ENCODE data around the gene ACAA1. TPM values are rescaled to one million over a fixed set of nuclear protein-coding genes. Genes with fewer than 3 reads are reported as not detected.

ACAA1 gene
- total RNA-seq, 1 donor from 2014 or later: 54.2 TPM

- no peak overlapping the region for H3K4me3 ChIP-seq (ENCODE audit: low read depth, low read length)
- no peaks in the 10 kb centered on the region for H3K27me3 ChIP-seq (ENCODE audit: control insufficient read depth, insufficient read depth, low read length)
- H3K36me3 ChIP-seq (ENCODE audit: control insufficient read depth, insufficient read depth, low read length): peaks cover 43% of the 10 kb centered on the region
- DNase-seq (ENCODE audit: low read depth) (no peak), FAIRE-seq (no peak)
- TF ChIP-seq CTCF (IDR thresholded peaks at IDR 0.05; ENCODE audit: insufficient read depth, low read length, severe bottlenecking): no peak
These were observed 6.3 kb downstream of the ACAA1 start for GRCh38 chr3:38130631-38131065.

- DNase-seq (ENCODE audit: low read depth) (no peak), FAIRE-seq (no peak)
- TF ChIP-seq CTCF (IDR thresholded peaks at IDR 0.05; ENCODE audit: insufficient read depth, low read length, severe bottlenecking): no peak
- Histone ChIP-seq H3K4me3 (ENCODE audit: low read depth, low read length) (no peak overlapping the region), H3K36me3 (ENCODE audit: control insufficient read depth, insufficient read depth, low read length) (peaks cover 46% of the 10 kb centered on the region), H3K27me3 (ENCODE audit: control insufficient read depth, insufficient read depth, low read length) (no peaks in the 10 kb centered on the region)
These were observed 7.9 kb downstream of the ACAA1 start for GRCh38 chr3:38129058-38129457.

- Histone ChIP-seq H3K4me3 (ENCODE audit: low read depth, low read length) (no peak overlapping the region), H3K36me3 (ENCODE audit: control insufficient read depth, insufficient read depth, low read length) (peaks cover 46% of the 10 kb centered on the region), H3K27me3 (ENCODE audit: control insufficient read depth, insufficient read depth, low read length) (no peaks in the 10 kb centered on the region)
- no peak for DNase-seq (ENCODE audit: low read depth)
- FAIRE-seq: no peak
- TF ChIP-seq CTCF (IDR thresholded peaks at IDR 0.05; ENCODE audit: insufficient read depth, low read length, severe bottlenecking): no peak
These were observed 8.6 kb downstream of the ACAA1 start for GRCh38 chr3:38128303-38128655.

- TF ChIP-seq CTCF (IDR thresholded peaks at IDR 0.05; ENCODE audit: insufficient read depth, low read length, severe bottlenecking): no peak
- no peaks in the 10 kb centered on the region for H3K27me3 ChIP-seq (ENCODE audit: control insufficient read depth, insufficient read depth, low read length)
- DNase-seq (ENCODE audit: low read depth) (no peak), FAIRE-seq (no peak)
- H3K36me3 ChIP-seq (ENCODE audit: control insufficient read depth, insufficient read depth, low read length): peaks cover 47% of the 10 kb centered on the region
- H3K4me3 ChIP-seq (ENCODE audit: low read depth, low read length): no peak overlapping the region
These were observed 9.2 kb downstream of the ACAA1 start for GRCh38 chr3:38127611-38128302.

- Histone ChIP-seq H3K27me3 (ENCODE audit: control insufficient read depth, insufficient read depth, low read length) (no peaks in the 10 kb centered on the region), H3K36me3 (ENCODE audit: control insufficient read depth, insufficient read depth, low read length) (peaks cover 49% of the 10 kb centered on the region), H3K4me3 (ENCODE audit: low read depth, low read length) (no peak overlapping the region)
- TF ChIP-seq CTCF (IDR thresholded peaks at IDR 0.05; ENCODE audit: insufficient read depth, low read length, severe bottlenecking): no peak
- FAIRE-seq: no peak
- DNase-seq (ENCODE audit: low read depth): no peak
These were observed 10.6 kb downstream of the ACAA1 start for GRCh38 chr3:38126121-38126892.
